K562 (cell line): Measurements from ENCODE around the gene WDR27. TPM values are rescaled to one million over a fixed set of nuclear protein-coding genes. Genes with fewer than 3 reads are reported as not detected.
A peak's percentile ranks its signal among the peaks of the same experiment; 100 is the strongest.

ENCODE experiments used
- ATF7 ChIP-seq: fragments of 450-650 bp; IDR thresholded peaks from 2 replicates; pipeline ENCODE4 v1.7.1; 2014; ENCODE audit warnings: mild to moderate bottlenecking, moderate library complexity
- CCAR2 ChIP-seq: fragments of 200-400 bp; formaldehyde crosslinking; IDR thresholded peaks from 2 replicates; pipeline ENCODE4 v1.6.1; 2017; ENCODE audit warnings: mild to moderate bottlenecking, low read depth, low read length
- CTBP1 ChIP-seq: fragments of 450-650 bp; IDR thresholded peaks from 2 replicates; pipeline ENCODE4 v1.6.1; 2016; ENCODE audit warnings: borderline replicate concordance
- EP300 ChIP-seq: IDR thresholded peaks from 2 replicates; pipeline ENCODE4 v1.6.1; 2012; ENCODE audit warnings: low read length, improper control_type of control experiment
- FOXJ2 ChIP-seq: fragments of 200-800 bp; sonication (Bioruptor generic); IDR thresholded peaks from 2 replicates; pipeline ENCODE4 v1.6.1; 2016; ENCODE audit warnings: missing genetic modification characterization, missing compliant biosample characterization
- GATAD2A ChIP-seq: fragments of 450-650 bp; IDR thresholded peaks from 2 replicates; pipeline ENCODE4 v1.6.1; 2017
- HDAC8 ChIP-seq: fragments of 450-650 bp; IDR thresholded peaks from 2 replicates; pipeline ENCODE4 v1.6.1; 2016; ENCODE audit warnings: mild to moderate bottlenecking, missing genetic modification characterization, moderate library complexity, missing compliant biosample characterization
- LCOR ChIP-seq: sonication (generic); formaldehyde crosslinking; IDR thresholded peaks from 2 replicates; pipeline ENCODE4 v1.8.0; 2022; ENCODE audit warnings: mild to moderate bottlenecking, missing genetic modification reagents
- MBD2 ChIP-seq: sonication (generic); IDR thresholded peaks from 2 replicates; pipeline ENCODE4 v1.6.1; 2016; ENCODE audit warnings: low read depth, borderline replicate concordance
- MYBL2 ChIP-seq, 2 experiments: fragments of 450-650 bp in 1 of 2; sonication (generic) in 1 of 2; formaldehyde crosslinking in 1 of 2; IDR thresholded peaks; 2 replicates each; pipeline versions ENCODE4 v1.6.1 to v1.8.1; 2017 to 2022; ENCODE audit warnings: borderline replicate concordance in 1 of 2, inconsistent platforms in 1 of 2, low read depth in 1 of 2, mild to moderate bottlenecking in 1 of 2, missing genetic modification reagents in 1 of 2, moderate library complexity in 1 of 2
- NFE2L1 ChIP-seq: fragments of 450-650 bp; IDR thresholded peaks from 2 replicates; pipeline ENCODE4 v1.6.1; 2016; ENCODE audit warnings: missing genetic modification characterization, low read depth, mild to moderate bottlenecking, missing compliant biosample characterization, moderate library complexity, borderline replicate concordance
- SAFB ChIP-seq: fragments of 200-400 bp; formaldehyde crosslinking; IDR thresholded peaks from 2 replicates; pipeline ENCODE4 v1.6.1; 2017; ENCODE audit warnings: low read depth, low read length, borderline replicate concordance
- TSC22D4 ChIP-seq: fragments of 450-650 bp; IDR thresholded peaks from 2 replicates; pipeline ENCODE4 v1.6.1; 2016; ENCODE audit warnings: missing genetic modification characterization, missing biosample characterization, control low read depth
- XRCC4 ChIP-seq: IDR thresholded peaks from one replicate; pipeline ENCODE4 v1.6.1; 2011; ENCODE audit not compliant: insufficient read depth, insufficient read length; ENCODE audit errors: extremely low read depth
- ZBTB8A ChIP-seq: fragments of 450-650 bp; IDR thresholded peaks from 2 replicates; pipeline ENCODE4 v1.6.1; 2018; ENCODE audit warnings: mild to moderate bottlenecking, moderate library complexity; ENCODE audit not compliant: partially characterized antibody
- ZFP1 ChIP-seq: fragments of 450-650 bp; formaldehyde crosslinking; IDR thresholded peaks from 2 replicates; pipeline ENCODE4 v1.4.0; 2020; ENCODE audit warnings: mild to moderate bottlenecking, mixed read lengths
- ZNF224 ChIP-seq: sonication (generic); formaldehyde crosslinking; IDR thresholded peaks from 2 replicates; pipeline ENCODE4 v1.8.0; 2022; ENCODE audit warnings: mild to moderate bottlenecking, missing genetic modification reagents
- polyA plus RNA-seq, 8 experiments: library from polyadenylated mRNA; depleted of rRNA in 4 of 8; stranded (reverse) in 5 of 8; unstranded in 3 of 8; fragments of >200 nt; fragmentation: Nextera tagmentation in 2 of 8; fragmentation: Illumina TruSeq in 1 of 8; extraction: Ambion mirVana in 2 of 8; extraction: Trizol in 1 of 8; gene quantifications; 2 replicates each; pipeline versions ENCODE4 v1.2.1 to v1.2.3, GENCODE V29; 2011 to 2014; ENCODE audit warnings: inconsistent platforms in 1 of 8, missing spikeins in 1 of 8
- total RNA-seq, 7 experiments: library from RNA; depleted of rRNA in 6 of 7; stranded (reverse); fragments of >200 nt in 6 of 7; fragmentation: Illumina TruSeq in 2 of 7; extraction: Trizol in 2 of 7; gene quantifications; 2 replicates each; pipeline versions ENCODE4 v1.2.1 to v1.2.3, GENCODE V29; 2011 to 2021; ENCODE audit warnings: low replicate concordance in 1 of 7
- TF ChIP-seq, protein P1 (sequence below): fragments of 250-450 bp; sonication (Bioruptor Pico); IDR thresholded peaks from 2 replicates; pipeline ENCODE4 v1.9.0; 2021; ENCODE audit warnings: mild to moderate bottlenecking, inconsistent platforms
- TF ChIP-seq, protein P2 (sequence below): IDR thresholded peaks from 2 replicates; pipeline ENCODE4 v1.6.1; 2011; ENCODE audit warnings: borderline replicate concordance, low read depth, mild to moderate bottlenecking, moderate library complexity, low read length; ENCODE audit not compliant: insufficient read depth, poor library complexity, severe bottlenecking
- TF ChIP-seq, protein P3 (sequence below): fragments of 450-650 bp; IDR thresholded peaks from 2 replicates; pipeline ENCODE4 v1.6.1; 2018; ENCODE audit warnings: mild to moderate bottlenecking, low read depth; ENCODE audit not compliant: partially characterized antibody
- TF ChIP-seq, protein P4 (sequence below): sonication (generic); formaldehyde crosslinking; IDR thresholded peaks from 2 replicates; pipeline ENCODE4 v1.8.1; 2023; ENCODE audit warnings: mild to moderate bottlenecking, missing genetic modification reagents, moderate library complexity

The WDR27 gene
- total and polyA plus RNA-seq, 9 of the 15 experiments (the other 6 are each of a cell fraction or from before 2014, with no cell fraction given): 4.3 to 77.2 (median 22.7) TPM

DNA sequence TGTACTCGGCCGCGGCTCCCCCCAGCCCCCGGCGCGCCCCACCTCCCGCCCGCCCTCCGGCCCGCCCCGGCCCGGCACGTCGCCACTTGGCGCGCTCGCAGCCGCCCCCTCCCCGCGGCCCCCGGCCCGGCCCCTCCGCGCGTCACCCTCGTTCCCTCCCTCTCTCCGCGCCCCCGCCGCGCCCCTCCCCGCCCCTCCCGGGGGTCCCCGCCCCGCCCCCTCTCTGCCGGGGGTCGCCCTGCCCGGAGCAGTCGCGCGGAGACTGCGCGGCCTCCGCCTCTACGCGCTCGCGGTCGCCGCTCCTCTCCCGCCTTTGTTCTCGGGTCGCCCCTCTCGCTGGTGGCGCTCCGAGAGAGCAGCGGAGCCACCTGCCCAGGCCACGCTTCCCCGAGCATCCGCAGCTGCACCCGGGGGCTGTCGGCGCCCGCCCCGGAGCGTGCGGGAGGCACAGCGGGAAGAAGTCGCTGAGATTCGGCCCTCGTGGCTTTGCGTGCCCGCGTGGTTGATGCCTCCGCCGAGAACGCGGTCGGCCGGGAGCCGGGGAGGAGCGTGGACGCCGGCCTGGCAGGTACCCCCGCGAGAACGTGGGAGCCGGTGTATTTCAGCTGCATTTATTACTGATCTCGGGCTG is 22.8 kb upstream of the WDR27 start, which contains the start of gene PHF10 (continued):
- TF ChIP-seq, protein P1, sequence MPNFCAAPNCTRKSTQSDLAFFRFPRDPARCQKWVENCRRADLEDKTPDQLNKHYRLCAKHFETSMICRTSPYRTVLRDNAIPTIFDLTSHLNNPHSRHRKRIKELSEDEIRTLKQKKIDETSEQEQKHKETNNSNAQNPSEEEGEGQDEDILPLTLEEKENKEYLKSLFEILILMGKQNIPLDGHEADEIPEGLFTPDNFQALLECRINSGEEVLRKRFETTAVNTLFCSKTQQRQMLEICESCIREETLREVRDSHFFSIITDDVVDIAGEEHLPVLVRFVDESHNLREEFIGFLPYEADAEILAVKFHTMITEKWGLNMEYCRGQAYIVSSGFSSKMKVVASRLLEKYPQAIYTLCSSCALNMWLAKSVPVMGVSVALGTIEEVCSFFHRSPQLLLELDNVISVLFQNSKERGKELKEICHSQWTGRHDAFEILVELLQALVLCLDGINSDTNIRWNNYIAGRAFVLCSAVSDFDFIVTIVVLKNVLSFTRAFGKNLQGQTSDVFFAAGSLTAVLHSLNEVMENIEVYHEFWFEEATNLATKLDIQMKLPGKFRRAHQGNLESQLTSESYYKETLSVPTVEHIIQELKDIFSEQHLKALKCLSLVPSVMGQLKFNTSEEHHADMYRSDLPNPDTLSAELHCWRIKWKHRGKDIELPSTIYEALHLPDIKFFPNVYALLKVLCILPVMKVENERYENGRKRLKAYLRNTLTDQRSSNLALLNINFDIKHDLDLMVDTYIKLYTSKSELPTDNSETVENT (CRISPR knock-in tag): 0 out of 2 replicates have a peak, but pooled peaks have one; percentile 33
- no peak for TF ChIP-seq MYBL2 (IDR thresholded peaks at IDR 0.05; ENCODE audit: low read depth)
- TF ChIP-seq MYBL2 (CRISPR knock-in tag; IDR thresholded peaks at IDR 0.05; ENCODE audit: borderline replicate concordance): 0 out of 2 replicates have a peak, but pooled peaks have one; percentile 43
- no peak for TF ChIP-seq TSC22D4 (tag)
- TF ChIP-seq ATF7: no peak
- TF ChIP-seq HDAC8 (tag): peak; percentile 74; the same call in 1 of the 2 replicates
- TF ChIP-seq GATAD2A: peak; percentile 76; the same call in 1 of the 2 replicates
- TF ChIP-seq ZNF224 (CRISPR knock-in tag): peak; percentile 58; the same call in 1 of the 2 replicates
- no peak for TF ChIP-seq ZBTB8A
- no peak for TF ChIP-seq CCAR2
- TF ChIP-seq, protein P2, sequence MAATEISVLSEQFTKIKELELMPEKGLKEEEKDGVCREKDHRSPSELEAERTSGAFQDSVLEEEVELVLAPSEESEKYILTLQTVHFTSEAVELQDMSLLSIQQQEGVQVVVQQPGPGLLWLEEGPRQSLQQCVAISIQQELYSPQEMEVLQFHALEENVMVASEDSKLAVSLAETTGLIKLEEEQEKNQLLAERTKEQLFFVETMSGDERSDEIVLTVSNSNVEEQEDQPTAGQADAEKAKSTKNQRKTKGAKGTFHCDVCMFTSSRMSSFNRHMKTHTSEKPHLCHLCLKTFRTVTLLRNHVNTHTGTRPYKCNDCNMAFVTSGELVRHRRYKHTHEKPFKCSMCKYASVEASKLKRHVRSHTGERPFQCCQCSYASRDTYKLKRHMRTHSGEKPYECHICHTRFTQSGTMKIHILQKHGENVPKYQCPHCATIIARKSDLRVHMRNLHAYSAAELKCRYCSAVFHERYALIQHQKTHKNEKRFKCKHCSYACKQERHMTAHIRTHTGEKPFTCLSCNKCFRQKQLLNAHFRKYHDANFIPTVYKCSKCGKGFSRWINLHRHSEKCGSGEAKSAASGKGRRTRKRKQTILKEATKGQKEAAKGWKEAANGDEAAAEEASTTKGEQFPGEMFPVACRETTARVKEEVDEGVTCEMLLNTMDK: no peak
- TF ChIP-seq MBD2: no peak
- no peak for TF ChIP-seq ZFP1 (CRISPR knock-in tag)
- TF ChIP-seq CTBP1: peak; percentile 70; the same call in 1 of the 2 replicates
- TF ChIP-seq NFE2L1 (tag): no peak
- TF ChIP-seq, protein P3, sequence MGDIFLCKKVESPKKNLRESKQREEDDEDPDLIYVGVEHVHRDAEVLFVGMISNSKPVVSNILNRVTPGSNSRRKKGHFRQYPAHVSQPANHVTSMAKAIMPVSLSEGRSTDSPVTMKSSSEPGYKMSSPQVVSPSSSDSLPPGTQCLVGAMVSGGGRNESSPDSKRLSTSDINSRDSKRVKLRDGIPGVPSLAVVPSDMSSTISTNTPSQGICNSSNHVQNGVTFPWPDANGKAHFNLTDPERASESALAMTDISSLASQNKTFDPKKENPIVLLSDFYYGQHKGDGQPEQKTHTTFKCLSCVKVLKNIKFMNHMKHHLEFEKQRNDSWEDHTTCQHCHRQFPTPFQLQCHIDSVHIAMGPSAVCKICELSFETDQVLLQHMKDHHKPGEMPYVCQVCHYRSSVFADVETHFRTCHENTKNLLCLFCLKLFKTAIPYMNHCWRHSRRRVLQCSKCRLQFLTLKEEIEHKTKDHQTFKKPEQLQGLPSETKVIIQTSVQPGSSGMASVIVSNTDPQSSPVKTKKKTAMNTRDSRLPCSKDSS: no peak
- TF ChIP-seq, protein P4, sequence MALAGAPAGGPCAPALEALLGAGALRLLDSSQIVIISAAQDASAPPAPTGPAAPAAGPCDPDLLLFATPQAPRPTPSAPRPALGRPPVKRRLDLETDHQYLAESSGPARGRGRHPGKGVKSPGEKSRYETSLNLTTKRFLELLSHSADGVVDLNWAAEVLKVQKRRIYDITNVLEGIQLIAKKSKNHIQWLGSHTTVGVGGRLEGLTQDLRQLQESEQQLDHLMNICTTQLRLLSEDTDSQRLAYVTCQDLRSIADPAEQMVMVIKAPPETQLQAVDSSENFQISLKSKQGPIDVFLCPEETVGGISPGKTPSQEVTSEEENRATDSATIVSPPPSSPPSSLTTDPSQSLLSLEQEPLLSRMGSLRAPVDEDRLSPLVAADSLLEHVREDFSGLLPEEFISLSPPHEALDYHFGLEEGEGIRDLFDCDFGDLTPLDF (CRISPR knock-in tag): peak; percentile 85; the same call in 1 of the 2 replicates
- TF ChIP-seq LCOR (CRISPR knock-in tag): 0 out of 2 replicates have a peak, but pooled peaks have one; percentile 64
- peak; percentile 89 for TF ChIP-seq SAFB
- no peak for TF ChIP-seq EP300
- no peak for TF ChIP-seq FOXJ2 (tag)
- TF ChIP-seq XRCC4: no peak
